ENCODE data around the gene COA7.

GRCh38 chr1:52670604-52671003, 27.5 kb downstream of the COA7 start:
- TF ChIP-seq CTCF (conservative IDR thresholded peaks at IDR 0.05; ENCODE audit: low read depth, low read length) (no peak), CEBPB (IDR thresholded peaks at IDR 0.05; ENCODE audit: low read depth, low read length) (no peak), RAD21 (IDR thresholded peaks at IDR 0.05; ENCODE audit: low read length) (no peak), POLR2A (IDR thresholded peaks at IDR 0.05; ENCODE audit: low read depth, low read length) (no peak), MAZ (IDR thresholded peaks at IDR 0.05; ENCODE audit: borderline replicate concordance, low read depth, low read length) (no peak)
